Neural progenitor cell (in vitro differentiated cells): ENCODE measurements around the gene LBP. TPM values are rescaled to one million over a fixed set of nuclear protein-coding genes. Genes with fewer than 3 reads are reported as not detected.
A peak's percentile ranks its signal among the peaks of the same experiment; 100 is the strongest.

Source experiments
- DNase-seq: peaks from one replicate; pipeline ENCODE4 v3.0.0-alpha.2; 2016; ENCODE audit warnings: low spot score
- H2AFZ ChIP-seq: fragments of 200-600 bp; sonication (generic); replicated peaks from 2 replicates; pipeline ENCODE4 v1.6.1; 2016; ENCODE audit warnings: antibody characterized with exemption
- H3F3A ChIP-seq: fragments of 200-600 bp; sonication (generic); 2 replicates; pipeline ENCODE4 v1.6.1; 2016; ENCODE audit warnings: antibody characterized with exemption, low read depth
- H3K27ac ChIP-seq: fragments of 200-600 bp; sonication (generic); 2 replicates; pipeline ENCODE4 v1.5.1; 2016; ENCODE audit warnings: mild to moderate bottlenecking
- H3K27me3 ChIP-seq: fragments of 200-600 bp; sonication (generic); 2 replicates; pipeline ENCODE4 v1.6.1; 2016; ENCODE audit warnings: mild to moderate bottlenecking, moderate library complexity
- H3K36me3 ChIP-seq: fragments of 200-600 bp; sonication (generic); 2 replicates; pipeline ENCODE4 v1.5.1; 2016
- H3K4me1 ChIP-seq: fragments of 200-600 bp; sonication (generic); 2 replicates; pipeline ENCODE4 v1.6.1; 2016; ENCODE audit warnings: mixed run types
- H3K4me2 ChIP-seq: fragments of 200-600 bp; sonication (generic); 2 replicates; pipeline ENCODE4 v1.6.1; 2016
- H3K4me3 ChIP-seq: fragments of 200-600 bp; sonication (generic); 2 replicates; pipeline ENCODE4 v1.5.1; 2016
- H3K79me2 ChIP-seq: fragments of 200-600 bp; sonication (generic); 2 replicates; pipeline ENCODE4 v1.6.1; 2016; ENCODE audit warnings: low read depth
- H3K9ac ChIP-seq: fragments of 200-600 bp; sonication (generic); 2 replicates; pipeline ENCODE4 v1.6.1; 2016
- H3K9me3 ChIP-seq: fragments of 200-600 bp; sonication (generic); 2 replicates; pipeline ENCODE4 v1.5.1; 2016; ENCODE audit warnings: low read depth
- H4K20me1 ChIP-seq: fragments of 200-600 bp; sonication (generic); 2 replicates; pipeline ENCODE4 v1.6.1; 2016; ENCODE audit warnings: low read depth
- H3K27ac Mint-ChIP-seq: 3 replicates; pipeline ENCODE4 v1.8.0; 2021; ENCODE audit warnings: mixed read lengths
- H3K27me3 Mint-ChIP-seq: 2 replicates; pipeline ENCODE4 v1.8.0; 2022; ENCODE audit warnings: low read depth, mild to moderate bottlenecking, inconsistent platforms, moderate library complexity, mixed read lengths; ENCODE audit not compliant: insufficient read depth
- H3K36me3 Mint-ChIP-seq: 3 replicates; pipeline ENCODE4 v1.8.0; 2021; ENCODE audit warnings: mixed read lengths
- H3K4me1 Mint-ChIP-seq: 3 replicates; pipeline ENCODE4 v1.8.0; 2021; ENCODE audit warnings: mixed read lengths
- H3K4me3 Mint-ChIP-seq: 3 replicates; pipeline ENCODE4 v1.8.0; 2021; ENCODE audit warnings: mild to moderate bottlenecking, moderate library complexity, mixed read lengths
- H3K9me3 Mint-ChIP-seq: 3 replicates; pipeline ENCODE4 v1.8.0; 2020; ENCODE audit warnings: mixed read lengths
- EZH2 ChIP-seq: fragments of 200-600 bp; sonication (generic); IDR thresholded peaks from 2 replicates; pipeline ENCODE4 v1.6.1; 2017; ENCODE audit warnings: antibody characterized with exemption, mild to moderate bottlenecking, moderate library complexity
- EZH2phosphoT487 ChIP-seq: fragments of 200-600 bp; sonication (generic); IDR thresholded peaks from 2 replicates; pipeline ENCODE4 v1.6.1; 2017; ENCODE audit warnings: antibody characterized with exemption
- total RNA-seq: library from RNA; depleted of rRNA; stranded (reverse); fragments of >200 nt; gene quantifications from 2 replicates; pipeline ENCODE4 v1.2.3, GENCODE V29; 2015; ENCODE audit warnings: low replicate concordance
- TF ChIP-seq, protein P1 (sequence below): fragments of 200-600 bp; sonication (generic); IDR thresholded peaks from 2 replicates; pipeline ENCODE4 v1.5.1; 2017; ENCODE audit warnings: antibody characterized with exemption, mild to moderate bottlenecking

The LBP gene
- total RNA-seq, 1 donor from 2014 or later = not detected

DNA sequence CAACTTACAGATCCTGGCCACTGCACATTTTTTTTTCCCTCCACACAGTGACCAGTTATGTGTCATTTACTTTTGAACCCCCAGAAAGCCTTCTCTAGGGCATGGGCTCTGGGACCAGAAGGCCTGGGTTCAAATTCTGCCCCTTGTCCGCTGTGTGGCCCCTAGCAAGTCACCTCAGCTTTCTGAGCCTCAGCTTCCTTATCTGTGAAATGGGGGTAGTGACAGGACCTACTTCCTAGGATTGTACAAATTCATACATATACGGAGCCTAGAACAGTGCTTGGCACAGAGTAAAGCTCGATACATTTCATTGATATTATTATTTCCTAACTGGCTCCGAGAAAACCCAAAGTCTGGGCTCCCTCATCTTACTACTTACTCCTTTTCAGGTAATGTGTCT lies 40.7 kb upstream of the LBP start:
- Mint-ChIP-seq H3K9me3 (no peaks in the 10 kb centered on the region), H3K27me3 (peaks cover 9% of the 10 kb centered on the region), H3K4me3 (no peak overlapping the region), H3K27ac (no peak overlapping the region), H3K4me1 (peaks cover 42% of the 10 kb centered on the region), H3K36me3 (no peaks in the 10 kb centered on the region)
- Histone ChIP-seq H3K27me3 (no peaks in the 10 kb centered on the region), H3F3A (peaks cover 6% of the 10 kb centered on the region), H3K79me2 (no peaks in the 10 kb centered on the region), H3K9ac (no peak overlapping the region), H3K4me1 (peaks cover 15% of the 10 kb centered on the region), H3K36me3 (no peaks in the 10 kb centered on the region), H3K9me3 (no peaks in the 10 kb centered on the region), H2AFZ (no peak overlapping the region), H3K4me3 (no peak overlapping the region), H3K27ac (no peak overlapping the region), H4K20me1 (no peaks in the 10 kb centered on the region), H3K4me2 (no peak overlapping the region)
- DNase-seq = no peak
- no peak for TF ChIP-seq EZH2
- TF ChIP-seq, protein P1, sequence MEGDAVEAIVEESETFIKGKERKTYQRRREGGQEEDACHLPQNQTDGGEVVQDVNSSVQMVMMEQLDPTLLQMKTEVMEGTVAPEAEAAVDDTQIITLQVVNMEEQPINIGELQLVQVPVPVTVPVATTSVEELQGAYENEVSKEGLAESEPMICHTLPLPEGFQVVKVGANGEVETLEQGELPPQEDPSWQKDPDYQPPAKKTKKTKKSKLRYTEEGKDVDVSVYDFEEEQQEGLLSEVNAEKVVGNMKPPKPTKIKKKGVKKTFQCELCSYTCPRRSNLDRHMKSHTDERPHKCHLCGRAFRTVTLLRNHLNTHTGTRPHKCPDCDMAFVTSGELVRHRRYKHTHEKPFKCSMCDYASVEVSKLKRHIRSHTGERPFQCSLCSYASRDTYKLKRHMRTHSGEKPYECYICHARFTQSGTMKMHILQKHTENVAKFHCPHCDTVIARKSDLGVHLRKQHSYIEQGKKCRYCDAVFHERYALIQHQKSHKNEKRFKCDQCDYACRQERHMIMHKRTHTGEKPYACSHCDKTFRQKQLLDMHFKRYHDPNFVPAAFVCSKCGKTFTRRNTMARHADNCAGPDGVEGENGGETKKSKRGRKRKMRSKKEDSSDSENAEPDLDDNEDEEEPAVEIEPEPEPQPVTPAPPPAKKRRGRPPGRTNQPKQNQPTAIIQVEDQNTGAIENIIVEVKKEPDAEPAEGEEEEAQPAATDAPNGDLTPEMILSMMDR = no peak
- no peak for TF ChIP-seq EZH2phosphoT487

DNA sequence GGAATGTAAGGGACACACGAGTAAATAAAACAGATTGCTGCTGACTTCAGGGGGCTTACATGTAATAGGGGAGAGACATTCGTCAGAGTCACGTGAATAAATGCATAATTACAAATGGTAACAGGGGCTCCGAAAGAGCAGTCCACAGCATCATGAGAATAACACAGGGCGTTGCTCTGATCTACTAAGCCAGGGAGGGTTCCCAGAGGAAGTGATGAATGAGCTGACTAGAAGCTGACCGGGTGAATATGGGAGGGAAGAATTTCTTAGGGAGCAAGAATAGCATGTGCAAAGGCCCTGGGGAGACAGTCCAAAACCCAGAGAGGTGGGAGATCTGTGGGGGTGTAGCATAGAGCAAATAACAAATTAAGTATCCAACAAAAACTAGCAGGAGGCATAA lies 39.9 kb upstream of the LBP start:
- peaks cover 42% of the 10 kb centered on the region for H3K4me1 Mint-ChIP-seq
- Histone ChIP-seq H3K79me2 (no peaks in the 10 kb centered on the region), H3K9me3 (no peaks in the 10 kb centered on the region), H3K36me3 (no peaks in the 10 kb centered on the region), H2AFZ (no peak overlapping the region), H3K27me3 (no peaks in the 10 kb centered on the region), H4K20me1 (no peaks in the 10 kb centered on the region), H3K4me1 (peaks cover 15% of the 10 kb centered on the region), H3K9ac (no peak overlapping the region), H3K4me2 (no peak overlapping the region), H3F3A (peaks cover 6% of the 10 kb centered on the region), H3K27ac (no peak overlapping the region), H3K4me3 (no peak overlapping the region)
- H3K27me3 Mint-ChIP-seq = peaks cover 6% of the 10 kb centered on the region
- no peaks in the 10 kb centered on the region for H3K9me3 Mint-ChIP-seq
- TF ChIP-seq, protein P1 = no peak
- no peak for TF ChIP-seq EZH2phosphoT487
- no peak for TF ChIP-seq EZH2
- H3K27ac Mint-ChIP-seq = no peak overlapping the region
- no peak overlapping the region for H3K4me3 Mint-ChIP-seq
- no peaks in the 10 kb centered on the region for H3K36me3 Mint-ChIP-seq
- DNase-seq = no peak

DNA sequence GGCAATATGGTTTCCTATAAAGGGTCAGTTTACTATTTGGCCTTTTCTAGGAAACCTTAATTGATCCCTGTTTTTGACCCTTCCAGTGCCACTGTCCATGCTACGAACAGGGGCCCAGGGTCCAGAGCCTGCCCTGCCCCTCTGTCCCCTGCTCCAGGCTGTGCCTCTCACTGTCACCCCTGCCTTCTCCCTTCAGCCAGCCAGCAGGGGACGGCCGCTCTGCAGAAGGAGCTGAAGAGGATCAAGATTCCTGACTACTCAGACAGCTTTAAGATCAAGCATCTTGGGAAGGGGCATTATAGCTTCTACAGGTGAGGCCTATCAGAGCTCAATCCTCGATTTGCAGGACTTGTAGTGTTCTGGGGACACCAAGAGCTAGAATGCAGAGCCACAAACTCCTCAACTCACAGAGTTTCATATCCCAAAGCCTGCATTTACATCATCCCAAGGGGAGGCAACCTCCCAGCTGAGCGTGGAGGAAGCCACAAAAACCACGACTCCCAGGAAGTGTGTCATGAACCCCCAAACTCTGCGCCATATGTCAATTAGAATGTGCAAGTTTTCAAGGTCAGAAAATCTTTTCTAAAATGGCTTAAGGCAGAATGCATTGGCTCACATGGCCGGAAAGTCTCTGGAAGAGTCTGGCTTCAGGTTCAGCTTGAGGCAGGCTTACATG lies 38.8 kb upstream of the LBP start:
- Histone ChIP-seq H3K4me2 (no peak overlapping the region), H3K27me3 (no peaks in the 10 kb centered on the region)

More for the DNA sequence above, 38.8 kb upstream of the LBP start:
- Mint-ChIP-seq H3K27me3 (peaks cover 6% of the 10 kb centered on the region), H3K4me1 (peaks cover 35% of the 10 kb centered on the region), H3K27ac (peak overlapping the region; percentile 95), H3K4me3 (no peak overlapping the region), H3K9me3 (no peaks in the 10 kb centered on the region), H3K36me3 (peaks cover 1% of the 10 kb centered on the region)
- Histone ChIP-seq H3F3A (peaks cover 6% of the 10 kb centered on the region), H2AFZ (peak overlapping the region; percentile 73), H3K79me2 (no peaks in the 10 kb centered on the region), H4K20me1 (no peaks in the 10 kb centered on the region), H3K9me3 (no peaks in the 10 kb centered on the region), H3K4me3 (no peak overlapping the region), H3K4me1 (peaks cover 14% of the 10 kb centered on the region), H3K27ac (no peak overlapping the region), H3K9ac (no peak overlapping the region), H3K36me3 (no peaks in the 10 kb centered on the region)
- TF ChIP-seq, protein P1 = no peak
- TF ChIP-seq EZH2 (no peak), EZH2phosphoT487 (no peak)
- peak; percentile 23 for DNase-seq
